ENCODE results near the gene NOL11.
A peak's percentile ranks its signal among the peaks of the same experiment; 100 is the strongest.

DNA sequence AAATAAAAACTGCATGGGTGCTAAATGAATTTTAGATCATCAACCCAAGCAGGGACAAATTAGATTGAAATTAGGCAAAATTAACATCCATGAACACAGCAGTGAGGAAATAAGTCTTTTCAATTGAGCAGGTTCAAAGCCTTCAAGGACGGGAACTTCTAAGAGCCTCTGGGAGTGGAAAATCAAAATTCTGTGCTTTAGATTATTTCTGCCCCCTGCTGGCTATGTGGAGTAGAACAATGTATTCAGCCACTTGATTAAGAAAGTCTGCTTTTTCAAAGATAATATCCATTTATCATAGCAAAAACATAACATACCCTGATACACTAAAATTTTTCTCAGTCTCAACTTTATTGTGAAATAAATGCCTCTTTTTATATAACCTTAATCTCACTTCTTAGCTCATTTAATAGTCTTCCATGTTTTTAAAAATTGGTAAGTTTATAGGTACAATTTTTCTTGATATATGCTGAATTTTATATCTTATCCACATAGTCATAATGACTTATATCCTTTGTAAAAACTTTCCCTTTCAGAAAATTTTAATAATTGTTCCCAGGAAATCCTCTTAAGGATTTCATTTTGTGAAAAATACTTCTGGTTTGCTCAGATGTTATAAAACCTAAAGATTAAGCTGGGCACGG lies 28.1 kb upstream of the NOL11 start:
- TF ChIP-seq, protein P1, sequence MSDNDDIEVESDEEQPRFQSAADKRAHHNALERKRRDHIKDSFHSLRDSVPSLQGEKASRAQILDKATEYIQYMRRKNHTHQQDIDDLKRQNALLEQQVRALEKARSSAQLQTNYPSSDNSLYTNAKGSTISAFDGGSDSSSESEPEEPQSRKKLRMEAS (IDR thresholded peaks at IDR 0.05) = no peak
- TF ChIP-seq RAD21 (IDR thresholded peaks at IDR 0.05; ENCODE audit: low read depth) = peak; percentile 74
- TF ChIP-seq CREB1 (IDR thresholded peaks at IDR 0.05; ENCODE audit: low read depth) = no peak
